Karpas-422 (cell line): ENCODE results near the gene AGPAT4. TPM values are rescaled to one million over a fixed set of nuclear protein-coding genes. Genes with fewer than 3 reads are reported as not detected.

Experiments
- DNase-seq: peaks from one replicate; pipeline ENCODE4 v3.0.0-alpha.2; 2015
- H2AFZ ChIP-seq: fragments of 200-600 bp; sonication (generic); 2 replicates; pipeline ENCODE4 v1.6.1; 2014; ENCODE audit warnings: antibody characterized with exemption, low read length, mixed read lengths
- H3K27ac ChIP-seq: fragments of 200-600 bp; sonication (generic); 2 replicates; pipeline ENCODE4 v1.5.1; 2014; ENCODE audit warnings: mild to moderate bottlenecking, low read length, moderate library complexity
- H3K27me3 ChIP-seq: fragments of 200-600 bp; sonication (generic); 2 replicates; pipeline ENCODE4 v1.6.1; 2014; ENCODE audit warnings: low read length, mixed read lengths
- H3K36me3 ChIP-seq: fragments of 200-600 bp; sonication (generic); 2 replicates; pipeline ENCODE4 v1.6.1; 2014; ENCODE audit warnings: low read length, mixed read lengths; ENCODE audit not compliant: insufficient read depth
- H3K4me1 ChIP-seq: fragments of 200-600 bp; sonication (generic); 2 replicates; pipeline ENCODE4 v1.6.1; 2014; ENCODE audit warnings: mild to moderate bottlenecking, low read length, mixed read lengths
- H3K4me2 ChIP-seq: fragments of 200-600 bp; sonication (generic); 2 replicates; pipeline ENCODE4 v1.6.1; 2014; ENCODE audit warnings: low read length, low read depth, mild to moderate bottlenecking; ENCODE audit not compliant: poor library complexity, severe bottlenecking
- H3K4me3 ChIP-seq: fragments of 200-600 bp; sonication (generic); 2 replicates; pipeline ENCODE4 v1.5.1; 2014; ENCODE audit warnings: mild to moderate bottlenecking, antibody characterized with exemption, low read length, mixed read lengths
- H3K79me2 ChIP-seq: fragments of 200-600 bp; sonication (generic); 2 replicates; pipeline ENCODE4 v1.6.1; 2014; ENCODE audit warnings: mild to moderate bottlenecking, low read length, mixed read lengths
- H3K9ac ChIP-seq: fragments of 200-600 bp; sonication (generic); 2 replicates; pipeline ENCODE4 v1.6.0; 2014; ENCODE audit warnings: low read length
- H3K9me2 ChIP-seq: fragments of 200-600 bp; sonication (generic), shearing (Covaris generic); replicated peaks from 2 replicates; pipeline ENCODE4 v1.6.0; 2014; ENCODE audit warnings: mild to moderate bottlenecking, low read length, moderate library complexity; ENCODE audit not compliant: insufficient read depth
- H3K9me3 ChIP-seq: fragments of 300-700, 200-600 bp; sonication (generic); 2 replicates; pipeline ENCODE4 v1.6.1; 2014; ENCODE audit warnings: low read length, mixed read lengths
- H4K20me1 ChIP-seq: fragments of 200-600 bp; sonication (generic); 2 replicates; pipeline ENCODE4 v1.6.1; 2014; ENCODE audit warnings: mild to moderate bottlenecking, antibody characterized with exemption, low read length, low read depth; ENCODE audit not compliant: insufficient read depth
- total RNA-seq: library from RNA; depleted of rRNA; stranded (reverse); fragments of >200 nt; shearing (Covaris generic); gene quantifications from 2 replicates; pipeline ENCODE4 v1.2.3, GENCODE V29; 2014; ENCODE audit warnings: low replicate concordance

AGPAT4 gene
- total RNA-seq, 1 experiment from 2014 or later: 6.2 TPM

DNA sequence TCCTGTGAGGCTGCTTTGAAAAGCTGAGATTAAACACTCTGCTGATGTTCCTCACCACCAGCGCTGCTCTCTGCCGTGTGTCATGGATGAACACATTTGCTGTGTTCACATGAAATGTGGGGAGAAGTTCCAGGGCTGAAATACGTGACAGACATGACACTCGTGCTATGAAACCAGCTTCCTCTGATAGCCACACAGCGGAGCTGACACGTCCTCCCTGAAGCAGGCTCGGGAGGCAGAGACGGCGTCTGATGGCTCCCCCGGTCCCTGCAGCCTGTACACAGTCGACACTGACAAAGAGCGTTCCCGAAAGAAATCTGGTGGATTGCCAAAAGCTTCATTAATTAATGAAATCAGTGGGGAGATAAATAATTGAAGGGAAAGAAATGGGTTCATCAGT is 17.5 kb downstream of the AGPAT4 start:
- H3K36me3 ChIP-seq: no peaks in the 10 kb centered on the region

DNA sequence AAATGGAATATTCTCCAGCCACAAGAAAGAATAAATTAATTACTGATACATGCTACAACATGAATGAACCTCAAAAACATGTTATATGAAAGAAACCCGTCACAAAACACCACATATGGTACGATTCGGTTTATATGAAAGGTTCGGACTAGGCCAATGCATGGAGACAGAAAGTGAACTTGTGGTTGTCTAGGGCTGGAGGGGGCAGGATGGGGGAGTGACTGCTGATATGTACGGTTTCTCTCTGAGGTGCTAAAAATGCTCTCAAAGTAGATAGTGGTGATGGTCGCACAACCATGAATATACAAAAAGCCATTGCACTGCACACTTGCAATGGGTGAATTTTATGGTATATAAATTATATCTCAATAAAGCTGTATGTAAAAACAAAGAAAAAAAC is 18.3 kb downstream of the AGPAT4 start:
- Histone ChIP-seq H3K9ac (no peak overlapping the region), H3K4me3 (no peak overlapping the region), H3K27ac (no peak overlapping the region), H2AFZ (no peak overlapping the region), H4K20me1 (no peaks in the 10 kb centered on the region), H3K36me3 (no peaks in the 10 kb centered on the region), H3K4me2 (no peak overlapping the region), H3K9me3 (no peaks in the 10 kb centered on the region), H3K9me2 (no peaks in the 10 kb centered on the region), H3K27me3 (no peaks in the 10 kb centered on the region), H3K4me1 (no peaks in the 10 kb centered on the region), H3K79me2 (no peaks in the 10 kb centered on the region)
- DNase-seq: no peak

More for the DNA sequence above, 17.5 kb downstream of the AGPAT4 start:
- Histone ChIP-seq H4K20me1 (no peaks in the 10 kb centered on the region), H3K9ac (no peak overlapping the region), H3K4me3 (no peak overlapping the region), H3K27ac (no peak overlapping the region), H3K4me1 (no peaks in the 10 kb centered on the region), H3K4me2 (no peak overlapping the region), H2AFZ (no peak overlapping the region), H3K9me3 (no peaks in the 10 kb centered on the region), H3K9me2 (no peaks in the 10 kb centered on the region), H3K79me2 (no peaks in the 10 kb centered on the region), H3K27me3 (no peaks in the 10 kb centered on the region)
- DNase-seq: no peak

DNA sequence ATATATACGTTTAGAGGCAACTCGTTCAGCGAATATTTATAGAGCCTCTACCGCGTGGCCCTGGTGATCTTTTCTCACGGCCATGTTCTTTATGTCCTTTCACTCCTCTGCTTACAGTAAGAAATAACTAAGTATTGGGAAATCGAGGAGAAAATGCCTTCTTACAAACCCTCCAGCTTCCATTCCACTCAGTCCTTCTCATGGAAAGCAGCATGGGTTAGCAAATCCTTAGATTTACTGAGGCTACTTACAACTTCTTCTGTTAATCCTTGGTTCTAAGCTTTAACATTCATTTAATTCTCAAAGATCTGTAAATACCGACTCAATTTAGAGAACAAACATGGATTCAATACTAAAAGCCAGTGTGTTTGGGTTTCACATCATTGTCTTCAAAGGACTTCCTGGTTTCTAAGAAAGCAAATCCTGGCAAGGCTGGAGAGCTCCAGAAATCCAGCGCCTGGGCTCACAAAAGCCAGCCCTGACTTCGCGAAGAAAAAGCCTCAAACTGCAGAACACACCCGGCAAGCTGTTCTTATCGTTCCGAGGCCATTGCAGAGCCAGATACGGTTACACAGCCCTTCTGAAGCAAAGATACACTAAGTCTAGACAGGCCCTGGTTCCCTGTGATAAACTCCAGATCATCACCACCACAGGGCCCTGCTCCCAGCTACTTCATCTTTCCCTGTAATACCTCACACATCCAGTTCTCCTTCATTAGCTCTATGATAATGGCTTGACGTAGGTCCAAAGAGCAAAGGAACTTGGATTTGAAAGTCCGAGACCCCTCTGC is 19.2 kb downstream of the AGPAT4 start:
- Histone ChIP-seq H3K79me2 (no peaks in the 10 kb centered on the region), H3K27me3 (no peaks in the 10 kb centered on the region), H3K9me3 (no peaks in the 10 kb centered on the region), H3K27ac (no peak overlapping the region), H3K4me1 (no peaks in the 10 kb centered on the region), H4K20me1 (no peaks in the 10 kb centered on the region), H3K4me2 (no peak overlapping the region), H2AFZ (no peak overlapping the region), H3K9ac (no peak overlapping the region), H3K9me2 (no peaks in the 10 kb centered on the region), H3K36me3 (no peaks in the 10 kb centered on the region), H3K4me3 (no peak overlapping the region)
- no peak for DNase-seq

DNA sequence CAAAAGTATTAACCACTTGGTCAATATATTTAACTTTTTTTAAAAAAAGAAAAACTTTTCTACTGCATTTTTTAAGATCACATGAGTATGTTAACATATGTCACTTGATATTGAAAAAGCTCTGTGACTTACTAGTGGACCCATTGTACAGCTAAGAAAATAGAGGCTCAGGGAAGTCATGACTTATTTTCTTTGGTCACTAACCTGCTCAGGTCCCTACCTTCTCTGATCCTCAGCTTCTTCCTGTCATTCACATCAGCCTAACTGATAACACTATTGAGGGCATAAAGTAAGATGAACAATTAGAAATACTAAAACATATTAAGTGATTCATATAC is 19.8 kb downstream of the AGPAT4 start:
- Histone ChIP-seq H3K27ac (no peak overlapping the region), H3K36me3 (no peaks in the 10 kb centered on the region), H3K4me3 (no peak overlapping the region), H3K27me3 (no peaks in the 10 kb centered on the region), H4K20me1 (no peaks in the 10 kb centered on the region), H3K79me2 (no peaks in the 10 kb centered on the region), H3K4me2 (no peak overlapping the region), H3K9me3 (no peaks in the 10 kb centered on the region), H3K9ac (no peak overlapping the region), H3K4me1 (no peaks in the 10 kb centered on the region), H2AFZ (no peak overlapping the region), H3K9me2 (no peaks in the 10 kb centered on the region)
- DNase-seq: no peak

DNA sequence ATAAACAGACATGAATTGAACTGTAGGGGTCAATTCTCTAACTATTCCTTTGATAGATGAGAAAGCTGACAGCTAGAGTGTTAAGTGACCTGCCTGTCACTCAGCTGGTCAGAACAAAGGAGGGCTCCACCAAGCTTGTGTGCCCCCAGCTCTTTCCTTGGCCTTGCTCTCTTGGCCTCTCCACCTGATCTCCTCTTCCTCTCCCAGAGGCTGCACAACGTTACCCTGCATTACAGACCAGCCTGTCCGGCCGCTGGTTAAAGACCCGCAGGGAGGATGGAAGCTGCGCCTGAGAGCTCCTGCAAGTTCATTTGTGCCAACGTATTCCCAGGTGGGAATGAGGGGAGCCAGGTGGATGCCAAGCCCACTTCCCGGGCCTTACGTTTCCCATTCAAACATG is 22.5 kb downstream of the AGPAT4 start:
- no peaks in the 10 kb centered on the region for H3K36me3 ChIP-seq
- H3K4me2 ChIP-seq: no peak overlapping the region
- no peak for DNase-seq
- no peaks in the 10 kb centered on the region for H4K20me1 ChIP-seq
- H3K27ac ChIP-seq: no peak overlapping the region
- no peaks in the 10 kb centered on the region for H3K9me3 ChIP-seq
- no peaks in the 10 kb centered on the region for H3K27me3 ChIP-seq
- no peaks in the 10 kb centered on the region for H3K9me2 ChIP-seq
- H3K4me3 ChIP-seq: no peak overlapping the region
- H3K9ac ChIP-seq: no peak overlapping the region
- no peaks in the 10 kb centered on the region for H3K4me1 ChIP-seq
- no peaks in the 10 kb centered on the region for H3K79me2 ChIP-seq
- H2AFZ ChIP-seq: no peak overlapping the region

DNA sequence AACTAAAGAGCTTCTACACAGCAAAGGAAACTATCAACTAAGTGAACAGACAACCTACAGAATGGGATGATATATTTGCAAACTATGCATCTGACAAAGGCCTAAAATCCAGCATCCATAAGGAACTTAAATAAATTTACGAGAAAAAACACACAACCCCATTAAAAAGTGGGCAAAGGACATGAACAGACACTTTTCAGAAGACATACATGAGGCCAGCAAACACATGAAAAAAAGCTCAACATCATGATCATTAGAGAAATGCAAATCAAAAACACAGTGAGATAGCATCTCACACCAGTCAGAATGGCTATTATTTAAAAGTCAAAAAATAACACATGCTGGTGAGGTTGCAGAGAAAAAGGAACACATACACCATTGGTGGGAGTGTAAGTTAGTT is 24.5 kb downstream of the AGPAT4 start:
- H3K36me3 ChIP-seq: no peaks in the 10 kb centered on the region
- no peak overlapping the region for H3K4me2 ChIP-seq
- no peak overlapping the region for H3K4me3 ChIP-seq
- no peak overlapping the region for H3K27ac ChIP-seq
- DNase-seq: no peak
- H3K9me2 ChIP-seq: no peaks in the 10 kb centered on the region
- no peak overlapping the region for H2AFZ ChIP-seq
- H3K79me2 ChIP-seq: no peaks in the 10 kb centered on the region
- H3K4me1 ChIP-seq: no peaks in the 10 kb centered on the region
- no peaks in the 10 kb centered on the region for H3K27me3 ChIP-seq
- no peaks in the 10 kb centered on the region for H3K9me3 ChIP-seq
- H4K20me1 ChIP-seq: no peaks in the 10 kb centered on the region
- no peak overlapping the region for H3K9ac ChIP-seq

DNA sequence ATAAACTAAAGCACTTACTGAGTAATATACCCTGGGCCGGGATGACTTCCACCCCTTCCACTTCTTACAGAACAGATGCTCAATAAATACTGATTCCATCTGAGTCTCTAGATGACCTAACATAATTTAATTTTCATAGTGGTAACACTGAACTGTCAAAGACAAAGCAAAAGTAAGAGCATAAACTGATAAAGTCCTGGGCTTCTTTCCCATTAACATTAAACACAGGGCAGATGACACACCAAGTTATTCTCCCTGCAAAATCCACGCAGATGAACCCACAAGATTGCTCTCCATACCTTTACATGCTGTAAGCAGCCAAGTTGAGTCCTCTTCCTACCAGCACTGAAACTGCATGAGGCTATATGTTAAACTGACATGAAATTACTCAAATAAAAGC is 27.1 kb downstream of the AGPAT4 start:
- no peaks in the 10 kb centered on the region for H3K79me2 ChIP-seq
- H3K4me2 ChIP-seq: no peak overlapping the region
- DNase-seq: no peak
- H2AFZ ChIP-seq: no peak overlapping the region
- no peaks in the 10 kb centered on the region for H3K27me3 ChIP-seq
- H4K20me1 ChIP-seq: no peaks in the 10 kb centered on the region
- H3K4me3 ChIP-seq: no peak overlapping the region
- no peaks in the 10 kb centered on the region for H3K9me3 ChIP-seq
- H3K9me2 ChIP-seq: no peaks in the 10 kb centered on the region
- no peak overlapping the region for H3K27ac ChIP-seq
- no peaks in the 10 kb centered on the region for H3K4me1 ChIP-seq
- H3K9ac ChIP-seq: no peak overlapping the region
- no peaks in the 10 kb centered on the region for H3K36me3 ChIP-seq

DNA sequence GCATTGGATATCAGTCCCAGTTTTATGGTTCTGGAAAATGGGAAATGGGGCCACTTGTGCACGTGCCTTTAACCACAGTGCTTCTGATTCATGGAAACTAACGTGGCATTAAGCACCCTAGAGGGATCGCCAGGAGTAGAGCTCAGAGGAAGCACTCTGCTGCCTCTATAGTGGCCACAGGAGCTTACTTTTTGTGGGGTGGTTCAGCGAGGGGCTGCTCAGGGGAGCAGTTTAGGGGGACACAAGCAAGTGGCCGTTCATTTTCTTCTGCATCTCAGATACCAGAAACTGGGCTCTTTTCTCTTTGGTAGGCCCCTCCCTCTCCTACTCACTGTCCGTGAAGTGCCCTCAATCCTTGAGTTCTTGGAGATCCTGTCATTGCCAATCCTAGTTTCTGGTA is 28.5 kb downstream of the AGPAT4 start:
- H3K27me3 ChIP-seq: no peaks in the 10 kb centered on the region
- H3K4me1 ChIP-seq: no peaks in the 10 kb centered on the region
- no peaks in the 10 kb centered on the region for H3K36me3 ChIP-seq
- H3K4me3 ChIP-seq: no peak overlapping the region
- no peak for DNase-seq
- H3K79me2 ChIP-seq: no peaks in the 10 kb centered on the region
- no peaks in the 10 kb centered on the region for H3K9me3 ChIP-seq
- no peak overlapping the region for H2AFZ ChIP-seq
- H3K9ac ChIP-seq: no peak overlapping the region
- H3K4me2 ChIP-seq: no peak overlapping the region
- no peaks in the 10 kb centered on the region for H4K20me1 ChIP-seq
- no peaks in the 10 kb centered on the region for H3K9me2 ChIP-seq
- H3K27ac ChIP-seq: no peak overlapping the region
